Left renal pelvis (tissue), 4 donors: ENCODE measurements around the gene CEP131. TPM values are rescaled to one million over a fixed set of nuclear protein-coding genes. Genes with fewer than 3 reads are reported as not detected.

ENCODE experiments used
- DNase-seq, 4 donors: peaks; one replicate each; pipeline ENCODE4 v3.0.0-alpha.2; 2013; ENCODE audit warnings: low read depth in 4 of 4, low spot score in 3 of 4
- polyA plus RNA-seq, 4 donors: library from polyadenylated mRNA; unstranded; fragments of 120-200 nt; gene quantifications; one replicate each; pipeline ENCODE4 v1.2.1, GENCODE V29; 2013; ENCODE audit not compliant: insufficient read length in 4 of 4

Gene CEP131
- polyA plus RNA-seq, 4 donors, result 12.3 to 26.9 (median 15.0) TPM

DNA sequence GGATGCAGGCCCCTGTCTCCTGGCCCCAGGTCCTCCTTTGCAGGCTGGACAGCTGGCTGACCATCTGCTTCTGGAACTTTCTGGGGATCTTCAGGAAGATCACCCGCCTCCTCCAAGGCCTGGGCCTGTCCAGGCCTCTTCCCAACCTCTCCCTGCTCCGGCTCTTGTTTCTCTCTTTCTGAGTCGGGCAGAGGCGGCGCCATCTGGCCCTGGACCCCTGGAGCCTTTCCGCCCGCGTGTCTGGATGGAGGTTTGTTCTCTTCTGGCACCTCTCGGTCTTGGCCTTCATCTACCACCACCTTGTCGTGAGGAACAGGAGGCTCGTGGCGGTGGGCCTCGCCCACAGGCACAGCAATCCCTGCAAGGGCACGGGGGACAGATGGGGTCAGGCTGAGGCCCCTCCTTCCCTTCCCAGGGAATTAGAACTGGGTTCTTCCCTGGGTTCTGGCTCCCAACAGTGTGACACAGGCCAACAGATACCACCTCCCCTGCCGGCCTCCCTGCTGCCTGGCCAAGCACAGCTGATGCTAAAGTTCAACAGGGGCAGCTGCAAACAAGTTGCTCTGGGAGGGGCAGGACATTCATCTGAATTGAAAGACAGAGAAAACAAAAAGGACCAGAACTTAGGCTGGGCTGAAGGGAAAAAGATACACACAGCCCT, 29.7 kb upstream of the CEP131 start:
- DNase-seq, result no peak

- no peak for DNase-seq
Measured at GRCh38 chr17:81251709-81252301, 29.0 kb upstream of the CEP131 start.

DNA sequence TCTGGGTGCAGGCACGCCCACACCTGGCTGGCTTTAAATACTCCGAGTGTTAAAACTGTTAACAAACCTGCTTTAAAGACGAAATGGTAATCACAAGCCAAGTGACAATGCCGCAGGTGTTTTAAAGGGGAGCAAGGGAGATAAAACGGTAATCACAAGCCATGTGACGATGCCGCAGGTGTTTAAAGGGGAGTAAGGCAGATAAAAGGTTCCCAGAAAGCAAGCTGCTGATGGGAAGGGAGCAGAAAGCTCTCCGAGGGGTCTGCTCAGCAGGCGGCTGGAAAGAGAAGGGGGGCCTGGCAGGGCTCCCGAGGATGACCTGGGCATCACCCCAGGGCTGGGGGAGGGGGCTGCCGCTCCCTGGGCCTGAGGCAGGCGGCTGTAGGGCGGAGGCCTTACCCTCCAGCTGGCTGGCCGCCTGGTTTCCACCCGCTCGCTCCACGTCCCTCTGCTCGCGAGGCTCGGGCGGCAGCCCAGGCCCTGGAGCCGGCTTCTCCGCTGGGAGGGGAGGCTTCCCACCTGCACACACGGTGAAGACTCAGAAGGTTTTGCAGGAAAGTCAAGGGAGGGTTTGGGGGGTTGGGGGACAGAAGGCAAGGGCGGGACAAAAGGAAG, 28.4 kb upstream of the CEP131 start:
- DNase-seq, result no peak

- DNase-seq, result no peak
Measured at GRCh38 chr17:81250286-81251093, 27.7 kb upstream of the CEP131 start.

DNA sequence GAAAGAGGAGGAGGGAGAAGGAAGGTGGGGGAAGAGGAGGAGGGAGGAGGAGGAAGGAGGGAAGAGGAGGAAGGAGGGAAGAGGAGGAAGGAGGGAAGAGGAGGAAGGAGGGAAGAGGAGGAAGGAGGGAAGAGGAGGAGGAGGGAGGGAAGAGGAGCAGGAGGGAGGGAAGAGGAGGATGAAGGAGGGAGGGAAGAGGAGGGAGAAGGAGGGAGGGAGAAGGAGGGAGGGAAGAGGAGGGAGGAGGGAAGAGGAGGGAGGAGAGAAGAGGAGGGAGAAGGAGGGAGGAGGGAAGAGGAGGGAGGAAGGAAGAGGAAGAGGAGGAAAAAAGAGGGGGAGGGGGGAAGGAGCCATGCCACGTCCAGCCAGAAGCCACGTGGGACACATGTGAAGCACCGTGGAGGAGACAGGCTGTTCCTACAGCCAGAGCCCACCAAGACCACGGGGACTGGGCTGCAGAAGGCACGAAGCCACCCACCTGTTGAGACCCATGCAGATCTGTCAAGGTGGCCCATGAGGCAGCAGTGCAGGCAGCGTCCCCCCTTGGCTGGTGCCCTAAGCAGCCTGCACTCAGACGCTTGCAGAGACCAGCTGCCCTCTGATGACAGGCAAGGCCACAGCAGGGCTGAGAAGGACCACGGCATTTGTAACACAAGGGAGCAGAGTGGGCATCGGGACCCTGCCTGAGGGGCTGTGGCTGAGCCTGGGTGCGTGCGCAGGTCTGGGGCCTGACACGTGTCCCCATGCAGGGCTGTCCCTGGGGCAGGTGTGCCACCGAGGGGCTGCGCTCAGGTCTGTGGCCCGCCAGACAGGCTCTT, 26.7 kb upstream of the CEP131 start:
- DNase-seq, result no peak

DNA sequence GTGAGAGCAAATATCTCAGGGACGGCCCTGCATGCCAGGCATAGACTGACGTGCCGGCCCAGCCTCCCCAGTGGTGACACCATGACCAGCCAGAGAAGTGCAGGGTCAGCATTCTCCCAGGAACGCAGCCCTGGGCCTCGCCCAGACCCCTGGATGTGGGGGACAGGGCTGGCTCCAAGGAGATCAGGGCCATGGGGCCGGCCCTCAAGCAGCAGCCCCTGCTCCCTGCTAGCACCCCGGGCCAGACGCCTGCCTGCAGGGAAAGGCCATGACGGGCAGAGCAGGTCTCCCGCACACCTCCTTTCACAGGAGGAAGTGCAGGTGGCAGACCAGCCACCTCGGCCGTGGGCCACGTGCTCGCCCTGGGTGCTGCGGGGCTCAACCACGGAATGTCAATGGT, 25.9 kb upstream of the CEP131 start:
- no peak for DNase-seq

DNA sequence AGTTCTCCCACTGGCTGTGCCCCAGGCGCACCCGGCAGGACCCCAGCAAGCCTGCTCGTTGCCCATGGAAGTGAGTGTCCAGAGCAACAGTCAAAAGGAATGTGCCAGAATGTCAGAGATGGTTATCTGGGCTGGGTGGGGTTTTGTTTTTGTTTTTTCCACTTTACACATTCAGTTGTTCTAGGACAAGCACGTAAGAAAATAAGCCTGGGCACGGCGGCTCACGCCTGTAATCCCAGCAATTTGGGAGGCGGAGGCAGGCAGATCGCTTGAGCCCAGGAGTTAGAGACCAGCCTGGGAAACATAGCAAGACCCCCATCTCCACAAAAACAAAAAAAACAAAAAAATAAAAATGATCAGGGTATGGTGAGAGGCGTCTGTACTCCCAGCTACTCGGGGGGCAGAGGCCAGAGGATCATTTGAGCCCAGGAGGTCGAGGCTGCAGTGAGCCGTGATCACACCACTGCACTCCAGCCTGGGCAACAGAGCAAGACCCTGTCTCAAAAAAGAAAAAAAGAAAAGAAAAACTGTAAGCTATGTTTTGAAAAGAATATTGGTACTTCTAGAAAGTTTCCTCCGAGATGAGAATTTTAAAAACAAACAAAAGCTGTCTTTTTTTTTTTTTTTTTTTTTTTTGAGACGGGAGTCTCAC, 24.7 kb upstream of the CEP131 start:
- no peak for DNase-seq

GRCh38 chr17:81246679-81247338, 24.0 kb upstream of the CEP131 start:
- no peak for DNase-seq

DNA sequence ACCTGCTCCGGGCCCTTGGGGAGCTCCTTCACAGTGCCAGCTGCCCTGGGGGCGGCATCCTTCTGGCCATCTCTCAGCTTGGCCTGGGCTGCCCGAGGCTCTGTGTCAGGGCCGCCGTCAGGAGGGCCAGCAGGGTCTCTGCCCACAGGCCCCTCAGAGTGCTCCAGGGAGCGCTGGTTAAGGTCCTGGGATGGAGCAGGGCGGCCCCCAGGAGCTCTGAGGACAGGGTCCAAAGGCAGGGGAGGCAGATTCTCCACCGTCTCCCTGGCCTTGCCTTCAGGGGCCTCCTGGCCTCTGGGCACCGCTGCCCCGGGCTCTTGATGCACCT, 23.5 kb upstream of the CEP131 start:
- DNase-seq, result no peak

GRCh38 chr17:81245665-81246342, 23.0 kb upstream of the CEP131 start:
- no peak for DNase-seq

DNA sequence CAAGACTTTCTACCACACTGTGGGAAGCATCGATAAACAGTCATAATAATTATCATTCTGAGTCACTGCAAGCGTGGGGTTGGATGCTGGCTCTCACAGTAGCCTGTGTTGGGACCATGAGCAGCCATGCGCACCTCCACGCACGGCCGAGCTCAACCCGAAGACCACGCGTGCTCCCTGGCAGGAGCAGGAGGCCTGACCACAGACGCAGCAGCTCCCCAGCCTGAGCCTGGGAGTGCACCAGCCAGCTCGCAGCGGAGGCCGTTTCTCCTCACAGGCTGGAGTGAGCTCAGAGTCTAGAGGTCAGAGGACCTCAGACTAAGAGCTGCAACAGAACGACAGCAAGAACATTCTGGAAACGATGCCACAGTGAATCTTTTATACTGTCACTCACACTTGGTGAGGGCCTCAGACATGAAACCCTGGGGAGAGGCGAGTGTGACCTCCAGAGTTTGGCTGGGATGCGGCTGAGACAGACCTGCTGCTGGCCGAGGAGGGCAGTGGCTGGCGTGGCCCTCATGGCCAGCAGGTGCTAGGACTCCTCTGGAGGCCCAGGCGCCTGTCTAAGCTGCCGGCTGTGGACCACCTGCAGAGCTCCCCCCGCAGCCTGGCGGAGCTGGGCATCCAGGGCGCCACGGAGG, 22.4 kb upstream of the CEP131 start:
- DNase-seq, result no peak

- DNase-seq, result no peak
Measured at GRCh38 chr17:81244358-81245023, 21.7 kb upstream of the CEP131 start.

GRCh38 chr17:81243333-81243664, 20.5 kb upstream of the CEP131 start:
- no peak for DNase-seq

GRCh38 chr17:81242421-81243332, 19.9 kb upstream of the CEP131 start:
- DNase-seq, result no peak

DNA sequence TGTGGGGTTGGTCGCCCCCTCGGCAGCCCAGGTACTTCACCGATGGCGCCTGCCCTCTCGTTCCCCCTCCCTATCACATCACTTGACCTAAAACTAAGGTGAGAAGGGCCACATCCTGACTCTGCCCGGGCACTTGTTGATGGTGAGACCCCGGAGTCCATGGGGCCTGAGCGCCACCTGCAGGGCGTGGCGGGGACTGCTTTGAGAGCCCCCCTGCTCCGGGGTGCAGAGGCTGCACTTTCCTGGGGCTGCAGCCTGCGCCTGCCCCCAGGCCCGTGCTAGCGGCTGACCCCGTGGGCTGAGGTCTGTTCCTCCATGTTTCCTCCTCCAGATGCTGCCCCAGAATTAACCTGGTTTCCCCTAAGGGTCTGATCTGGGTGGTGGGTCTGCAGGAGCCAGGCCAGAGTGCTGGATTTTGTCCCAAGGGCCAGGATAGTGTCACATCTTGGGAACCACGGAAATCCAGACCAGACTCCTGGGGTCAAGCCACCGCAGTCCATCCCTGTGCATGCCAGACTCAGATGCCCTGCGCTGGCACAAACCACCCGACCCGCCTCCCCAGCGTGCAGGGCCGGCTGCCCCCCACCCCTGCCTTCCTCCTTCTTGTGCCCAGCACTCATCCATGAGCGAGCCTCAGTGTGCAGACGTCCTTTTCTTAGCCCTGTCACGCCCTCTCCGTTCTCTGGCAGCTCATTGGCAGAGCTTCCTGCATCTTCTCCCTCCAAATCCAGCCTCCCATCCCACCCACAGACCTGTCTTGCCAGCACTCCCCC, 19.1 kb upstream of the CEP131 start:
- DNase-seq, result no peak

DNA sequence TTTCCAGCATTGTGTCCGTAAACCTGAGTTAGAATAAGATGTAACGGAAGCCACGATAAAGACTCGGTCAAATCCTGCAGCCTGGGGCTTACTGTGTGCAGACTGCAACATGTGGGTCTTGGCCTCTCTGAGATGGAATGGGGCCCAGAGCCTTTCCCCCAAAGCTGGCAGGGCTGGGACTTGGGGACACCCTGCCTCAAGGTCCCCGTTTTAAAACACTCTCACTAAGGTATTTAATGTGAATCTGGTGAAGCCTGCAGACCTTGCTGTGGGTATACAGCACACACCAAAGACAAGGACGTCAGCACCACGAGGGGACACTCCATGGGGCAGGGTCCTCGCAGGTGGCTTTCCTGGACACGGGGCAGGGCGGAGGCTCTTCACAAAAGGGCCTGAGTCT, 18.4 kb upstream of the CEP131 start:
- DNase-seq, result no peak
